A172 (cell line): ENCODE results near the gene MAGEL2. TPM values are rescaled to one million over a fixed set of nuclear protein-coding genes. Genes with fewer than 3 reads are reported as not detected.
"Not testable (repeated sequence)": the region's sequence is repeated elsewhere in the genome, so short reads cannot be mapped to it uniquely, and the experiment has no call there.

Experiments
- DNase-seq: peaks from one replicate; pipeline ENCODE4 v3.0.0-alpha.2; 2015; ENCODE audit warnings: low spot score
- total RNA-seq: library from RNA; depleted of rRNA; stranded (reverse); fragments of >200 nt; shearing (Covaris generic); gene quantifications from 2 replicates; pipeline ENCODE4 v1.2.3, GENCODE V29; 2014; rRNA removed

The MAGEL2 gene
- total RNA-seq, 1 experiment from 2014 or later: not detected

- no peak for DNase-seq
Measured at GRCh38 chr15:23606226-23606625, 41.4 kb downstream of the MAGEL2 start.

GRCh38 chr15:23602124-23602523 lies 45.5 kb downstream of the MAGEL2 start:
- DNase-seq: no peak

- DNase-seq: no peak
Measured at GRCh38 chr15:23599053-23599452, 48.6 kb downstream of the MAGEL2 start.

- DNase-seq: not testable (repeated sequence)
Measured at GRCh38 chr15:23597278-23597677, 50.4 kb downstream of the MAGEL2 start.

GRCh38 chr15:23596736-23597135 lies 50.9 kb downstream of the MAGEL2 start:
- no peak for DNase-seq

- DNase-seq: no peak
Measured at GRCh38 chr15:23595368-23595767, 52.3 kb downstream of the MAGEL2 start.

- no peak for DNase-seq
Measured at GRCh38 chr15:23594252-23594770, 53.4 kb downstream of the MAGEL2 start.

Other genes with a start within 250 kb of the MAGEL2 start
- gene GOLGA6L2, start 200.6 kb downstream of the MAGEL2 start, total RNA-seq: not detected in 2 replicates
- gene MKRN3, start 82.2 kb downstream of the MAGEL2 start, total RNA-seq: 8.0 and 11.1 TPM in 2 replicates
- not detected in 2 replicates for gene NDN, start 39.4 kb upstream of the MAGEL2 start, total RNA-seq